GM19372 (cell line): ENCODE data around the gene RNASEL.
A peak's percentile ranks its signal among the peaks of the same experiment; 100 is the strongest.

Experiments
- ATAC-seq: cut with Tn5 transposase; IDR thresholded peaks from one replicate; pipeline ENCODE4 v1.9.1; 2021; ENCODE audit warnings: mild to moderate bottlenecking, low read depth, moderate library complexity; ENCODE audit not compliant: unreplicated experiment

Gene RNASEL

DNA sequence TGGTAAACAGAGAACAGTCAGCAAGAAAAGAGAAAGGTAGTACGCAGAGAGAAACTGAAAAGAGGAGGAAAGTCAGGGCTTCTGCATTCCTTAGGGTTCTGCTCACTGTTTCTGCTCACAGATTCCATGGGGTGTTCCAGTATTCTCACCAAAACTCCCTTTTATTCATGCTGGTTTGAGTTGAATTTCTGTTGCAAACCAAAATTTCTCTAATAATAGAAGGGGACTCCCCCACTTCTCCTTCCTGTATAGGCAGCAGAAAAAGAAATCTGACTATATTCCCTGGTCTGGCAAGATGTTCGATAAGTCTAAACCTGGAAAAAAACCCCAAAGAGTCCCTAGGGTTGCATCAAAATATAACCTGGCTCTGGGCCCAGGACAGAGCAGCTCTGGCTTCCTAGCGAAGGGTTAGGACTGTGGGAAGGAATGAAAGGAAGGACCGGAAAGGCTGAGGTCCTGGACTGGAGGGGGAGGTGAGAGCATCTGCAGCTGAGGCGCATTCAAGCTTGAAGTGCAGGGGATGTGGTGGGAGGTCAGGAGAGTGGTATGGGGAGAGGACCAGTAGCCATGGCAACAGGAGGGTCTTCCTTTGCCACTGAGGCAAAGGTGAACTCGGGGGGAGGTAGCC is 34.0 kb upstream of the RNASEL start:
- no peak for ATAC-seq

DNA sequence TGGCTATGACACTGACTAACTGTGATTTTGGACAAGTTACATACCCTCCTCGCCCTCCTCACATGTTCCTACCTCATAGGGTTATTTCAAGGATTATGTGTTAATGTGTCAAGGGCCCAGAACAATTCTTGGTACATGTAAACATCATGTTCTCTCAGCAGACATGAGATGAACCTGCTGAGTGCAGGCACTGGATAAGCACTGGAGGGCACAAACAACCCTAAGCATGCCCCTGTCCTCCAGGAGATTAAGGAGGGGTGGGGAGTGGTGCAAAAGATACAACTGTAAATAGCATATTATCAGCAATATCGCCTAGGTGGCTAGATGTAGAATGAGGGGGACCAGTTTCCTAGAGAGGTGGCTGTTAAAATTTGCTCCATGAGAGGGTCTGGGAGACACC is 32.9 kb upstream of the RNASEL start:
- ATAC-seq: no peak

DNA sequence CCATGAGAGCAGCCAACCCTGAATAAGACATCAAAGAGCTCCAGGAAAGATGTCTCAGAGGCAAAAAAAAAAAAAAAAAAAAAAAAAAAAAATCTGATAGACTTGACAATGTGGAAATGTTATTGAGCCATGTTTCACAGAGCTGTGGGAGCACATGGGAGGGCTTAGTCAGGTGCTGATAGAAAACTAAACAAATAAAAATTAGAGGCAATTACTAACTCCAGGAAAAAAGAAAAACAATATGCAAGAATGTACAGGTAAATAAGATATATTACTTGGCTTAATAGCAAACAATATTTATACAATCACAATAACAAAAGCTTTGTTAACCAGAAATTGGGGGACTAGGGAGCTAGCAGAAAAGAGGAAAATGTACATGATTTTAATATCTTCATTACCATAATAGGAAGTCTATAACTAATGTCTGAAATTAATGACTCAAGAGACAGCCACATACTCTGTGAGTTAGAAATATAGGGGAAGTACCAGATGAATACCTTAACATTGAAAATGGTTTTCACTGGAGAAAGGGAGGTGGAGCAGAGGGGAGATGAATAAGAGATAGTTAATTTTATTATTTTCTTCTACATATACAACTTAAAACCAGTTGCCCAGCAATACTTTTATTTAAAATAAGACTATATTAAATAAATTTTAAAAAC is 32.0 kb upstream of the RNASEL start:
- ATAC-seq: no peak

DNA sequence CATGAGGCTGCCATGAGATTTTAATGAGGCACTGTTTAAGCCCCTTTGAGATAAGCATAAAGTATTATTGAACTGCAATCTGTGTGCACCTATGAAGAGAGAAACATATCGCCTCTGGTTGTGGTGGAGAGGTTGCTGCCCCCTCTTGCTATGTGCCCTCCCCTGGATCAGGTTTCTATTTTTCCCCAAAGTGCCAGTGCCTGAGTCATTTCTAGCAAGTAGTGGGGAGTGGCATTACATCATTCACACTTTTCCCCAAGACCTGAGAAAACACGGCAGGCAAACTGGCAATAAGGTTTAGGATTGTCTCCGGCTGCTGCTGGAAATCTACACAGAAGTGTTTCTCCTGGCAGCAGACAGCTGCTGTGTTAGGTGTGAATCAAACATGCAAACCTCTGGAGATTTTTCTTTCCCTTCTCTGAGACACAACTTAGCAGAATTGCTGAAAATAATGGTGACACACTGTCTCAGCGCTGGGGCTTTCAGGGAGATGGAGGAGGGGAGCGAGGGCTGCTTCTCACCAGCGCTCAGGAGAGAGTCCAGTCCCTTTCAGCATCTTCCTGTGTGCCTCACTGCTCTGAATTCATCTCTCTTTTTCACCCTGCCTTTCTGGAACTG is 28.8 kb upstream of the RNASEL start:
- no peak for ATAC-seq

DNA sequence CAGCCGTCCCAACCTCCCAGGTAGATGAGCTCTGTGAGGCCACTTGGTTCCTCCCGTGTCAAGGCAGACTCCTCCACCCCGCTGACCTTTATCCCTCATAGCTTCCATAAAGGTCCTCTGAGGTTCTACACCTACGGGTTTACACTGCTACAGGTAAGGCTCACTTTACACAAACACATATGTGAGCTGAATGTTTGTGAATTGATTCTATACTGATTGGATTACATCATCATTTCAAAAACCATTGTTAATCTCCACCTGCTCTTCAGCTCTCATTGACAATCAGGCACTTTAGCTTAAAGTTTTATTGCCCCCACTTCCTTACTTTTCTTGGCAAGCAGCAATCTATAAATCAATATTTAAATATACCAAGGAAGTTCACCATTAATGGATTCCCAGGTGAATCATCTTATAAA is 28.0 kb upstream of the RNASEL start:
- ATAC-seq: no peak

DNA sequence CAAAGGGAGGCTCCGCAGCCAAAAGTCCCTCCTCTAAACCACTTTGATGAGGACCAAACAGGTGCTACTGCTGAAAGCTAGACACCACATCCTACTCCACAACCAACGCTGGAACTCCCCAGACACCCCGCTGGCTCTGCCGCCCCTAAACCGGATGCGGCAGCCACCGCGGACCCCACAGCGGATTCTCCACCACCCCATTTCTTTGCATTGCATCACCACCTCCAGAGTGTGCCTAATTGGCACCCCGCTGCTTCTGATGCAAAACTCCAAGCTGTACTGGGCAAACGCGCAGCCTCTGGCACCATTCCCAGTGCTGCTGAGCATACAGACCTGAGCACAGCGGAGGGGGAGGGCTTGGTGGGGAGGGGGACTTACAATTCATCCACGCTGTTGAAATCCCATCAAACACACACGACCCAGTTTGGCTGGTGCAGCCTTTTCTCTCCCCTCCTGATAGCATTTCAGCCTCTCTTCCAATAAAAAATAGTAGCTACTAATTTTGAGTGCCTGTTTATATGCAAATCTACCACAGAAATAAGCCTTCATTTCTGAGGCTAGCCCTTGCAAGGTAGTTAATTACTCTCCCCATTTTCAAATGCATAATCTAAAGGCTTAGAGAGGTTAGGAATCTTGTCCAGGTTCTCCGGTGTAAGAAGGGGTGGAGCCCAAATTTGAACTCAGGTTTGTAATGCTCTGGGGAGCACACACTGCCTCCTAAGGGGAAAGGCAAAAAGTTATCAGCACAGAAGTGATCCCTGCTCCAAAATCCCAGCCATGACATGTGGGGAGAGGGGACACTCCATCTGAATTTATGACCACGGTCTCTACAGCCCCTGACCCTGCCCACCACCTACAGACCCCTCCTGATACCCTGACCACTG is 27.3 kb upstream of the RNASEL start:
- ATAC-seq: peak; percentile 64

DNA sequence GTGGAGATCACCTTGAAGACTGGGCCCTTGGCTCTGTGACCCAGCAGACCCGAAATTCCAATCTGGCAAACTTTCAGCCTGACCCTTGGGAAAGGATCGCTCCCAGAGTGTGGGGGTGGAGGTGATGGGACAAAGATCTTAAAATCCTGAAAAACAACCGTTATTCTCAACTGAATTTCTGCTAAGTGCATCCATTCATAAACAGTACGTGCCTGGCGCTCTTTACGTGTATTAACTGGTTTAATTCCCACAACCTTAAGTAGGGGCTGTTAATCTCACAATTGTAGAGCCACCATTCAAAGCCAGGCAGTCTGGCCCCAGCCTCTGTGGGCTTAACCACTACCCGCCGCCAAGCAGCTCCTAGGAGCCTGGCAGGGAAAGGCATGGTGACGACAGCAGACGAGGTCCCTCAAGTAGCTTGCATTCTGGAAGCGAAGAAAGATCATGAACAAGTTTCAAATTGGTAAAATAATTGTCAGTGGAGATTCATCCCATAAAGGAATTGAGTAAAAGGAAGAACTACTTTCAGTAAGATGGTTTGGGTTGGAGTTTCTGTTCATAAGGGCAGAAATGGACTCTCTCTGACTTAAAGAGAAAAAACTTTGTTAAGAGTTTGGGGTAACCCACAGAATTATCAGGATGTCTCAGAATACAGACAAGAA is 26.5 kb upstream of the RNASEL start:
- ATAC-seq: peak; percentile 14

DNA sequence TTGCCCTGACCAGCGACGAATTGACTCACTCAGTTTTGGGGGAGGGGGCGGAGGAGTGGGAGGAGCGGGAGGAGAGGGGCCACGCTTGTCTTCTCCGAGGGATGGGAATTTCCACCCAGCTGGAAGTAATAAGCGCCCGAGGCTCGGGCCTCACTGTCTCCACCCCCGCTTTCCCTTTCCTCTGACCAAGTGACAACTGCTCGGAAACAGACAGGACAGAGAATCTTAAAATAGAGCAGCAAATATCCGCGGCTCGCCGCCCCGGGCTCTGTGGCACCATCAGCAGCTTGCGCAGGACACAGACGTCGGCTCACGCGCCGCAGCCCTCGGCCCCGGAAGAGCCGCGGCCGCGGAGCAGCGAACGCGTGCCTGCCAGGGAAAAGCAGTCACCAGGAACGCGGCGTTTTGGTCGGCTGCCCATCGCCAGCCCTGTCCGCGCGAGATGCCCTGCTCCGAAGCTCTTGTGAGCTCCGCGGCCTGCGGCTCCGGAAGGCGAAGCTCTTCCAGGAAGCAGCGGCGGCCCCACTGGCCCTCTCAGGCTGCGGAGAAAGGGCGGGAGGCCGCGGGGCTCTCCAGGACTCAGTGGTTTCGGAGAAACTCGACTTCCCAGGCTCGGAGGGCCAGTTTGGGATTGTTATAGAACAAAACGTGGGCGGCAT is 25.9 kb upstream of the RNASEL start:
- ATAC-seq: peak; percentile 38

DNA sequence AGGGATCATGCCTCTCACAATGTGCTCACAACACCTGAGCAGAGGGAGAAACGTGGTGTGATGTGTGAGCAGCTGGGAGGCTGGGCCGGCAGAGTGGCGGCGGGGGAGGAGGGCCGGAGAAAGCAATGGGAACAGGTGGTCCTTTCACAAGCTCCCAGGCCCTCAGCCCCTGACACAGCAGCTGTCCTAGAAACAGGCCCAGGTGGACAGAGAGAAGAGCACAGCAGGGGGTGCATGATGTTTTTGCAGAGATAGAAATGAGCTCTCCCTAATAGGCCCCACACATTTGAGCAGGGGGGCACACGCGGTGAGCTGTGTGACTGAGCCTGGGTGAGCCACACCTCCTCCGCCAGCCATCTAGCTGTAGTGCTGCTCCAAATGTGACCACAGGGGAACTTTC is 22.7 kb upstream of the RNASEL start:
- no peak for ATAC-seq

DNA sequence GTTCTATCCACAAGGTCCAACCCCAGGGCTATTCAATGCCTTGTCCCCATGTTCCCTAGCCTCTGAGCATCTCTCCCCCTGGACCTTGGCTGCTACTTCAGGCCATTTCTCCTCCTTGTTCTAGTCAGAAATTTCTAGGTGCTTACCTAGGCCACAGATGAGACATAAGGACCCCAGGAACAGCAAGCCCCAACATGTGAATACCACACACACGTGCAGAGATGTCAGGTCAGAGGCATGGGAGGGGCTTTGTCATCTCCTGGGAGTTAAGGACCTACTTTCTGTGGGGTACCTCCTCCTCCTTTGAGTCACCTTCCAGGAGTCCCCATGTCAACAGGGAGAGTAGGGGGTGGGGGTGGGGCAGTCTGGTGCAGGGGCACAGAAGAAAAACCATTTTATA is 22.3 kb upstream of the RNASEL start:
- ATAC-seq: no peak

DNA sequence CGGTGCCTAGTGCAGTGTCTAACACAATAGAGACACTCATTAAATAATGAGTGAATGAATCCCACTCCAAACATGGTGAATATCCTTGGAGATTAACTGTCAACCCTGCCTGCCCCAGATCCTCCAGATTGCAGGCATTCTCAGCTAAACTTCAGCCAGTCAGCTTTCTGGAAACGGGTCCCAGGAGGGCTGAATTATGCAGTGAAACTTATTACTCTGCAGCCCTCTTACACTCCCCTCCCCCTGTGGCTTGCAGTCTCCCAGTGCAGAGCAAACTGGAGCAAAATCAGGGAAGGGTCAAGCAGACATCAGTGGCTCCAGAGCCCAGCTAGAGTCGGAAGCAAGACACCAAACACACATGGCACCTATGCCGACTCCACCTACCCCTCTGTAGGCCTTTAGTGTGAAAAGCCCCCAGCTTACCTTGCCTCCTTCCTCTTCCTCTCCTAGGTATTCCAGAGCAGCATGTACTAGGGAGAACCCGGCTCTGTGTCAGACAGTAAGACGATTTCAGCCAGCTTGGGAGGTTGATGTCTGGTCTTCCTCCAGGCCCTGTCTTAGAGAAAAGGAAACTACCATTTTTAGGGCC is 21.6 kb upstream of the RNASEL start:
- no peak for ATAC-seq

DNA sequence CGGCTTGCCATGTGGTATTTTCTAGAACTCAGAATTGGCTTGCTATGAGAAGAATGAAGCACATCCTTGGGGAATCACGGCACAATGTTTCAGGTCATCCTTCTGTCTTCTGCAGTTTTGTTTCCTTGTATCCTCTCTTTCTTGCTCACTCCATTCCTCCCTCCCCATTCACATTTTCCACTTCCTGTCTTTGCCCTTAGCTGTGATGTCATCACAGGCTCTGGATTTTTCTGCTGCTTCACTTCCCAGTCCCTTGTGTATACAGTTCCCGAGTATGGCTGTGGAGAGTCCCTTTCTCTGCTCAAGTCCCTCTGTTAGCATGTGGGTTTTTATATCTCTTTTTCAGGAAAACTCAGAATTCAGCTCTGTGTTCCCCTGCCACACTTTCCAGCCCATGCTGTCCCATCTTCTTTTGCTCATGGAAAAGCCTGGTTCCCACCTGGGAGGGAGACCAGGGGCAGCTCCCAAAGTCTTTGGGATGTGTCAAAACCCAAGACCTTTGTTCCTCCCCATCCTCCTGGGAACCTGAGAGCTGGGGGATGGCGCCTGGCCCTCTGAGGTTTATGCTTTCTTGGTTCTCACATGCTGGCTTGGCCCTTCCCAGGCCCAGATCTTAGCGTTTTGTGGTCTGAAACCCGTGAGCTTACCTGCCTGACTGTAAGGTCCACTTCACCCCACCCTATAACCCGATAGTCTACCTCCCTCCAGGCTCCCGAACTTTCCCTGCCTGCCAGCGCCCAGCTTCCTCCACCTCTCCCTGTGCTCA is 20.0 kb upstream of the RNASEL start:
- ATAC-seq: no peak

DNA sequence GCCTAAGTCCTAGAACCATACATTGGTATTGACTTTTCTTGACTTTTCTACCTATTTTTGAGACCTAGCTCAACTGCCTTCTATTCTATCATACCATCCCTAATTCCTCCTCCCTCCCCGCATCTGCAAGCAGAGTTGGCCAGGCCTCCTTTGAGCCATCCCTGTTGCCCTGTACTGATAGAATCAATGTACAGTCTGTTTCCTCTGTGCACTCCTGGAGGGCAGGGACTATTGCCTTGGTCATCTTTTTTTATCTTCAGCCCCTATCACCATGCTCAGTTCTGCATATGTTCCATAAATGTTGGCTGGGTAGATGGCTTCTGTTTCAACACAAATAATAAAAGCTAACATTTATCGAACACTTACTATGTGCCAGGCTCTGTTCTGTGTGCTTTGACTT is 19.2 kb upstream of the RNASEL start:
- ATAC-seq: no peak

DNA sequence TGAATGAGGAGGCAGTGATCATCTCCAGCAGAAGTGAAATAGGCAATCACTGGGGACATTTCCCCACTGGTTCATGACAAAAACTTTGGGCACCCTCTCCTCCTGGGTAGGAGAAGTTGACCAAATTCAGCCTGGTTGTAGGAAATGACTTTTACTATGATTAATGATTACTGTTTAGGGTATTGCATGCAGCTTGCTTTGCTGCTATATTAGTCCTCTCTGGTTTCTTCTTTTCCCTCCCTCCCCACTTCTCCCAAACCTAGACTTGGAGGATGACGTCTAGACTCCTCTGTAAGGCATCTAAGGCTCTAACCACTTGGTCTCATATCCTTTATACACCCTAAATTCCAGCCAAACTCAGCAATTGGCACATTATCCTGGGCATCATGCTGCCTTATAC is 18.5 kb upstream of the RNASEL start:
- ATAC-seq: no peak

DNA sequence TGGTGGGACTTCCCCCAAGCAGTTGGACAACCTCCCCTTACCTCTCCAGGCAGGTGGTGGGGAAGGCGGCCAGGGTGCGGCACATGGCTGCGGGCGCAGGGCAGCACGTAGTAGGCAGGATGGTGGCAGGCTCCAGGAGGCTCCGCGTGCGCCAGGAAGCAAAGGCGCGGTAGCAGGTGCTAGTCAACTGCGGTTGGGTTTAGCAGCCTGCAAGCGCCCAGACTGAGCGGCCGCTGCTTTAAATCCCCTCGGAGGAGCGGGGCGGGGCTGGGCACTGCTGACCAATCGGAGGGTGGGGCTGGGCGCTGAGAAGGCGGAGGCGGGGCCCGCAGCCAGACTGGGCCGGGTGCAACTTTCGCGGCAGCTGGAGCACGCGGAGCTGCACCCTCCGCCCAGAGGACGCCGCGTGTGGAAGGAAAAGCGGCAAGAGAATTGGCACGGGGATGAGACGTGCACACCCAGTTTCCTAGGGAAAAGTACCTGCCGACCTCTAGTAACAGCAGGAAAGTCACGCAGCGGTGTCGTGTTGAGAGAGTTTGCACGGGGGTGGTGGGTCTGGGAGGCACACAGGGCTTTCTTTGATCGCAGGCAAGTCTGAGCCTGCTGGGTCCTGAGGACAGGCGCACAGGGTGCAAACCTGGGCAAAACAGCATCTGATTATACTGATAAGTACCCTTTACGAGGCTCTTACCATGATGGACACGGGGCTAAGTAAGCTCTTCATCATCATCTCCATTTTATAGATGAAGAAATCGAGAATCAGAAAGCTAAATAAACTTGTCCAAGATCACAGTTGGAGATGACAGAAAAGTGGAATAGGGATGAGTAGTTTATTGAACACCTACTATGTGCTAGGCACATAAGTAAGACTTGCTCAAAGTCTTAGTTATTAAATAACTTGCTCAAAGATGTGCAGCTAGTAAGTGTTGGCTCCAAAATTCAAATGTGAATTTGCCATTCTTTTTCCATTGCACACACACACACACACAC is 15.4 kb upstream of the RNASEL start, which contains the start of gene RGS16:
Gene RGS16, minus strand, starts transcription at position 215 of the 990 bp plus-strand sequence. Its CDS starts 130 bp downstream, at position 85.
- peak; percentile 89 for ATAC-seq

DNA sequence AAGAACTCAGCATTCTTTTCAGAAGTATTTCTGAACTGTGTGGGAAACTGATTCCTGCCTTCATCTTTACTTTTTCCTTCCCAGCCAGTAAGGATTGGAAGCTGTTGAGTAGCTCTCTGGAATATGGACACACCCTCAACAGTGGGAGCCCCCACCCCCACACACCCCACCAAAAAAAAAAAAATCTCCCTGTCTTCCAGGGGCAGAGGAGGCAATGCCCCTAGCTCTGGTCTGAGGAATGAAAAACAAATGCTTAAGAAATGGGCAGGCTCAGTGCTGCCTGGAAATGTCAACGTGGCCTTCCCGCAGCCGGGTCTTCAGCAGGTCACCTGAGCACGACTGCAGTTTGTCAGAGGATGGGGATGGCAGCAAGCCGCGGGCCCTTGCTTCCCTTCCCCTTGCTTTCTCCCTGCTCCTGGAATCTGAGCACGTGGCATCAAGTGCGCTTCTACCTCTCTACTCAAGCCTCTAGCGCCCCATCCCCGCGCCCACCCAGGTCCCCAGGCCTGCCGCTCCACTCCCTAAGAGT is 14.7 kb upstream of the RNASEL start:
- no peak for ATAC-seq

DNA sequence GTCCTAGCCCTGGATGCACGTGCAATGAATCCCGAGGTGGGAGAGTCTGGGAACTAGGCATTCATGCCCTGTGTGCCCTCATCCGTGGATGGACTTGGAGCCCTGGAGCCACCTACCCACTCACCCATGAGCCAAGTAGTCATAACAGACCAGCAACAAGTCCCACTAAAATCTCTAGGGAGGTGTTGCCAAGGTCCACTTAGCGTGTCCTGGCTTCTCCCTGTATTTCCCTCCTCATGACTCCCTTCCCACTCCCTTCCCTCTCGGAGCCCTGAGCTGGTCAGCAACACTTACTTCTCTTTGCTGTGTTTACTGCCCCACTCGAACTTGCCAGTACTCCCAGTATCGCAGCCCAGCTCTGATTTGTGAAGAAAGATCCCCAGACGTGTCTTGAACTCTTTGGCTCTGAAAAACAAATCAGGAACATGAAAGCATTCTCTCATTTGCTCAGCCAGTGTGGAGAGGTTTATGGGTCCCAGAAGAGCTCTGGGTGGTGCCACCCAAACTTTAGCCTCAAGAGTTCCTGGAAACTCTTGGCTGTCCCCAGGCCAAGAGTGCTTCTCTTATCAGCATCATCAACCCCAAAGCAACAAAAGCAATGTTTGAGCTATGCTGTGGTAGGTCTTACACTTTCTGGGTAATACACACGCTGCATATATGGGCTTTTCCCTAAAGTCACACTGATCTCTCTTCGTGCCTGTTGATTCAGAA is 14.0 kb upstream of the RNASEL start:
- ATAC-seq: no peak
